GM12891 (cell line): ENCODE results near the gene LYPD5.

Source experiments
- PAX5 ChIP-seq: IDR thresholded peaks from 2 replicates; pipeline ENCODE4 v1.6.1; 2011; ENCODE audit warnings: low read length, moderate library complexity, mild to moderate bottlenecking; ENCODE audit not compliant: insufficient read depth, severe bottlenecking
- POLR2A ChIP-seq: IDR thresholded peaks from 2 replicates; pipeline ENCODE4 v1.6.1; 2011; ENCODE audit warnings: low read depth, low read length, control low read depth
- POLR2AphosphoS5 ChIP-seq: IDR thresholded peaks from 2 replicates; pipeline ENCODE4 v1.6.1; 2011; ENCODE audit warnings: low read depth, low read length, control low read depth
- TAF1 ChIP-seq: IDR thresholded peaks from 2 replicates; pipeline ENCODE4 v1.6.1; 2011; ENCODE audit warnings: low read depth, low read length, control low read depth

GRCh38 chr19:43763473-43763939 is 38.7 kb downstream of the LYPD5 start:
- TF ChIP-seq POLR2A: peak; percentile 35; the same call in 1 of the 2 replicates
- TF ChIP-seq PAX5: peak; percentile 27
- no peak for TF ChIP-seq TAF1
- no peak for TF ChIP-seq POLR2AphosphoS5
